HL-60 (cell line): ENCODE data around the gene RNF222.

Experiments used
- DNase-seq, 2 experiments: peaks; one replicate each; pipeline ENCODE4 v3.0.0-alpha.2; 2010 to 2020; ENCODE audit warnings: low read depth in 1 of 2, low spot score in 1 of 2
- H3K27ac ChIP-seq: fragments of 250-450 bp; sonication (Bioruptor Pico); replicated peaks from 2 replicates; pipeline ENCODE4 v1.5.1; 2020; ENCODE audit warnings: mild to moderate bottlenecking, moderate library complexity
- H3K27me3 ChIP-seq: fragments of 250-450 bp; sonication (Bioruptor Pico); 2 replicates; pipeline ENCODE4 v1.5.1; 2021; ENCODE audit warnings: mild to moderate bottlenecking, moderate library complexity; ENCODE audit not compliant: insufficient read depth, poor library complexity, severe bottlenecking
- H3K4me3 ChIP-seq: replicated peaks from 2 replicates; pipeline ENCODE4 v1.5.1; 2011; ENCODE audit warnings: mild to moderate bottlenecking, control low read depth, low read length; ENCODE audit not compliant: insufficient read depth
- GABPA ChIP-seq: IDR thresholded peaks from 2 replicates; pipeline ENCODE4 v1.6.1; 2012; ENCODE audit warnings: low read depth
- POLR2AphosphoS5 ChIP-seq: IDR thresholded peaks from 2 replicates; pipeline ENCODE4 v1.6.1; 2012; ENCODE audit warnings: low read depth
- SPI1 ChIP-seq: IDR thresholded peaks from 2 replicates; pipeline ENCODE4 v1.6.1; 2012; ENCODE audit warnings: low read depth, mild to moderate bottlenecking, borderline replicate concordance
- TF ChIP-seq, protein P1 (sequence below): IDR thresholded peaks from 2 replicates; pipeline ENCODE4 v1.6.1; 2012; ENCODE audit warnings: low read depth; ENCODE audit not compliant: insufficient replicate concordance
- TF ChIP-seq, protein P2 (sequence below): IDR thresholded peaks from one replicate; pipeline ENCODE4 v1.5.1; 2011; ENCODE audit warnings: low read length, control low read depth, inconsistent platforms; ENCODE audit not compliant: insufficient read depth

The RNF222 gene

DNA sequence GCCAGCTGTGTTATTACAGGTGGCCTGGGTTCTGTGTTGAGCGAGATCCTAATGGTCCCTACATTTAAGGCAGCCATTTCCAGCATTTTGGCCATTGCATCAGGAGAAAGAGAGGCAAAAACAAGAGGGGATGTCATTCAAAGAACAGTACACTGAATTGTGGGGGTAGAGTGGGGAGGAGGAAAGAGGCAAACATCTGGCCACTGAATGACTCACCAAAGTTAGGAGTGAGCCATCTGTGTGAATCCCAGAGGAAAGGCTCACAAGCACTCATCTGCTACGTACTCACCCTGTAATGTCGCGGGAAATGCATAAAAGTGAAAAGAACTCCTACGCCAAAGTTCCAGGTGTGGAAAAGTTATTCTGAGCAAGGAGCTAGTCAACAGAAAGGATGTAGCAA lies 37.9 kb downstream of the RNF222 start:
- TF ChIP-seq GABPA (no peak), SPI1 (no peak), POLR2AphosphoS5 (no peak)
- TF ChIP-seq, protein P1, sequence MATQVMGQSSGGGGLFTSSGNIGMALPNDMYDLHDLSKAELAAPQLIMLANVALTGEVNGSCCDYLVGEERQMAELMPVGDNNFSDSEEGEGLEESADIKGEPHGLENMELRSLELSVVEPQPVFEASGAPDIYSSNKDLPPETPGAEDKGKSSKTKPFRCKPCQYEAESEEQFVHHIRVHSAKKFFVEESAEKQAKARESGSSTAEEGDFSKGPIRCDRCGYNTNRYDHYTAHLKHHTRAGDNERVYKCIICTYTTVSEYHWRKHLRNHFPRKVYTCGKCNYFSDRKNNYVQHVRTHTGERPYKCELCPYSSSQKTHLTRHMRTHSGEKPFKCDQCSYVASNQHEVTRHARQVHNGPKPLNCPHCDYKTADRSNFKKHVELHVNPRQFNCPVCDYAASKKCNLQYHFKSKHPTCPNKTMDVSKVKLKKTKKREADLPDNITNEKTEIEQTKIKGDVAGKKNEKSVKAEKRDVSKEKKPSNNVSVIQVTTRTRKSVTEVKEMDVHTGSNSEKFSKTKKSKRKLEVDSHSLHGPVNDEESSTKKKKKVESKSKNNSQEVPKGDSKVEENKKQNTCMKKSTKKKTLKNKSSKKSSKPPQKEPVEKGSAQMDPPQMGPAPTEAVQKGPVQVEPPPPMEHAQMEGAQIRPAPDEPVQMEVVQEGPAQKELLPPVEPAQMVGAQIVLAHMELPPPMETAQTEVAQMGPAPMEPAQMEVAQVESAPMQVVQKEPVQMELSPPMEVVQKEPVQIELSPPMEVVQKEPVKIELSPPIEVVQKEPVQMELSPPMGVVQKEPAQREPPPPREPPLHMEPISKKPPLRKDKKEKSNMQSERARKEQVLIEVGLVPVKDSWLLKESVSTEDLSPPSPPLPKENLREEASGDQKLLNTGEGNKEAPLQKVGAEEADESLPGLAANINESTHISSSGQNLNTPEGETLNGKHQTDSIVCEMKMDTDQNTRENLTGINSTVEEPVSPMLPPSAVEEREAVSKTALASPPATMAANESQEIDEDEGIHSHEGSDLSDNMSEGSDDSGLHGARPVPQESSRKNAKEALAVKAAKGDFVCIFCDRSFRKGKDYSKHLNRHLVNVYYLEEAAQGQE: no peak
- TF ChIP-seq, protein P2, sequence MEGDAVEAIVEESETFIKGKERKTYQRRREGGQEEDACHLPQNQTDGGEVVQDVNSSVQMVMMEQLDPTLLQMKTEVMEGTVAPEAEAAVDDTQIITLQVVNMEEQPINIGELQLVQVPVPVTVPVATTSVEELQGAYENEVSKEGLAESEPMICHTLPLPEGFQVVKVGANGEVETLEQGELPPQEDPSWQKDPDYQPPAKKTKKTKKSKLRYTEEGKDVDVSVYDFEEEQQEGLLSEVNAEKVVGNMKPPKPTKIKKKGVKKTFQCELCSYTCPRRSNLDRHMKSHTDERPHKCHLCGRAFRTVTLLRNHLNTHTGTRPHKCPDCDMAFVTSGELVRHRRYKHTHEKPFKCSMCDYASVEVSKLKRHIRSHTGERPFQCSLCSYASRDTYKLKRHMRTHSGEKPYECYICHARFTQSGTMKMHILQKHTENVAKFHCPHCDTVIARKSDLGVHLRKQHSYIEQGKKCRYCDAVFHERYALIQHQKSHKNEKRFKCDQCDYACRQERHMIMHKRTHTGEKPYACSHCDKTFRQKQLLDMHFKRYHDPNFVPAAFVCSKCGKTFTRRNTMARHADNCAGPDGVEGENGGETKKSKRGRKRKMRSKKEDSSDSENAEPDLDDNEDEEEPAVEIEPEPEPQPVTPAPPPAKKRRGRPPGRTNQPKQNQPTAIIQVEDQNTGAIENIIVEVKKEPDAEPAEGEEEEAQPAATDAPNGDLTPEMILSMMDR: no peak
- no peak overlapping the region for H3K4me3 ChIP-seq
- no peak for DNase-seq
- H3K27ac ChIP-seq: no peak overlapping the region
- no peaks in the 10 kb centered on the region for H3K27me3 ChIP-seq

DNA sequence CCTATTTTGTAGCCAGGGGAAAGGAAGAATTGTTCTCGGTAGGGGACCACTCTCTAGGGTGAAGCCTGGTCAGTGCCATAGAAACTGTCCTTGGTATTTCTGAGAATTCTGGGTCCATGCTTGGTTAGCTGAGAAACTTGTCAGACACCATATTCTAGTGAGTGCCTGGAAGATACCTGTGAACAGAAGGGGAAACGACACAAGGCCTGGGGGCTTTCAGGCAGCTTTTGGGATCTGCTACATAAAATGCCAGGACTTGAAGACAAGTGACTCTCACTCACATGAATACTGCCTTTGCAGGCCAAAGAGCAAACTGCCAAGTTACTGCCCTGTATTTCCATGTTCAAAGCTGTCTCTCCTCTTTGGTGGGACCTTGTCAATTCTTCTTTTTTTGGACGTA lies 39.7 kb downstream of the RNF222 start:
- H3K27ac ChIP-seq: no peak overlapping the region
- H3K4me3 ChIP-seq: no peak overlapping the region
- no peak for DNase-seq
- TF ChIP-seq, protein P2: no peak
- TF ChIP-seq POLR2AphosphoS5 (no peak), GABPA (no peak), SPI1 (no peak)
- TF ChIP-seq, protein P1: no peak
- H3K27me3 ChIP-seq: no peaks in the 10 kb centered on the region

DNA sequence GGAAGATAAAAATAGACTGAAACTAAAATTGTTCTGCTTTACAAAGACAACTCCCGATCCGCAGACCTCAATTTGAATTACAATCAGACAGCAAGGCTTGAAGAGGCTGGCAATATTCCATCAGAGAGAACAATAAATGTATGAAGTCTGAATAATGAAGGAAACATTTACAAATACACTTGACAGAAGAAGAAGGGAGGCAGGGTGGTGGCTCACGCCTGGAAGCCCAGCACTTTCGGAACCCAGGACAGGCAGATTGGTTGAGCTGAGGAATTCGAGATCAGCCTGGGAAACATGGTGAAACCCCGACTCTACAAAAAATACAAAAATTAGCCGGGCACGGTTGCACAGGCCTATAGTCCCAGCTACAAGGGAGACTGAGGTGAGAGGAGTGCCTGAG lies 43.4 kb downstream of the RNF222 start:
- H3K27ac ChIP-seq: no peak overlapping the region

More for the DNA sequence above, 43.4 kb downstream of the RNF222 start:
- no peak for DNase-seq
- TF ChIP-seq GABPA (no peak), SPI1 (no peak), POLR2AphosphoS5 (no peak)
- TF ChIP-seq, protein P1: no peak
- TF ChIP-seq, protein P2: no peak
- Histone ChIP-seq H3K27me3 (no peaks in the 10 kb centered on the region), H3K4me3 (no peak overlapping the region)
